ENCODE measurements around the gene ZMIZ1. TPM values are rescaled to one million over a fixed set of nuclear protein-coding genes. Genes with fewer than 3 reads are reported as not detected.
"Not testable (repeated sequence)": the region's sequence is repeated elsewhere in the genome, so short reads cannot be mapped to it uniquely, and the experiment has no call there.

Gene ZMIZ1
- total and polyA plus RNA-seq, 7 experiments from 2014 or later: 1.8 to 57.2 (median 14.2) TPM

DNA sequence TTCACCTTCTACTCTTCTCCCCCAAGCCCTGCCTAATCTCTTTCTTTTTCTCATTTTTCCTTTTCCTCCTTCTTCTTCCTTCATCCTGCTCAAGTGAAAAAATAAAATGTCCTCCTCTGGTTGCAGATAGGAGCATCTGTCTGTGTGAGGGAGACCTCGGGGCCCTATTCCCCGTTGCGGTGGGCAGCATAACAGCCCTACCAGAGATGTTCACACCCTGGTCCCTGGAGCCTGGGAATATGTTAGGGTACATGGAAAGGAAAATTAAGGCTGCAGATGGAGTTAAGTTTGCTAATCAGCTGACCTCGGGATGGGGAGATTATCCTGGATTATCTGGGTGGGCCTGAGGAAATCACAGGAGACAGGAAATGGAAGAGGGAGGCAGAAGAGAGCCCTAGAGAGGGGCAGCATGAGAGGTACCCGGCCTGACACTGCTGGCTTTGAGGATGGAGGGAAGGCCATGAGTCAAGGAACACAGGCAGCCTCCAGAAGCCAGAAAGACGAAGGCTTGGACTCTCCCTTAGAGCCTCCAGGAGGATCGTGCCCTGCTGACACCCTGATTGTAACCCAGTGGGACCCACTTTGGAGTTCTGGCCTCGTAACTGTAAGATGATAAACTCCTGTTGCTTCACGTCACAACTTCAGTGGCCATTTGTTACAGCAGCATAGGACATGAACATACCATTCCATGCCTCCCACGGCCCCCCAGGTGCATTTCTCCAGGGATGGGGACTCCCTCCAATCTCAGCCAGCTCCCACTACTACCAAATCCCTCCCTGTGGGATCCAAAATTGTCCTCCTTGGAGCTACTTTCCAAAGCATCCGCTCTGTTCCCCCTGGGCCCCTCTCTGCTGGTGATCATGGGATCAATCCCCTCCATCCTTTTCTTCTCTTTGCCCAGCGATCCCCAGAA is 39.0 kb upstream of the ZMIZ1 start:
- peaks cover 27 to 39% of the 10 kb centered on the region in 2 donors for H3K4me1 ChIP-seq (ENCODE audit: control insufficient read depth in 2 of 2, insufficient read depth in 2 of 2, low read length in 2 of 2)
- H3K9me3 ChIP-seq (ENCODE audit: control insufficient read depth in 2 of 3, low read length in 3 of 3): no peaks in the 10 kb centered on the region
- H3K36me3 Mint-ChIP-seq: no peaks in the 10 kb centered on the region
- ChIA-PET CTCF (no interaction called here), POLR2A (no interaction called here)
- H3K36me3 ChIP-seq (ENCODE audit: control insufficient read depth in 2 of 3, insufficient read depth in 3 of 3, low read length in 3 of 3): no peaks in the 10 kb centered on the region
- H3K27me3 Mint-ChIP-seq: peaks cover 0 to 12% (median 5%) of the 10 kb centered on the region in 5 donors
- peaks cover 15 to 36% (median 31%) of the 10 kb centered on the region in 7 donors for H3K4me1 Mint-ChIP-seq
- no peak overlapping the region for H3K4me3 ChIP-seq (ENCODE audit: low read length)
- H3K9me3 Mint-ChIP-seq: no peaks in the 10 kb centered on the region
- DNase-seq: no peak
- no peak overlapping the region for H3K27ac ChIP-seq (ENCODE audit: low read depth, low read length)
- H3K27ac Mint-ChIP-seq: peak overlapping the region in 1 of 9 donors; percentile 74
- intact Hi-C loops (cut with micrococcal nuclease): loop anchor here in 1 of 2 donors (5.0 kb wide), 1 partner anchor 57 kb away; no protein-coding TSS in a partner anchor
- H3K4me3 Mint-ChIP-seq: peak overlapping the region in 1 of 10 donors; percentile 27
- ATAC-seq: no peak
- no peaks in the 10 kb centered on the region for H3K27me3 ChIP-seq (ENCODE audit: control insufficient read depth in 2 of 2, insufficient read depth in 2 of 2, low read length in 2 of 2)

DNA sequence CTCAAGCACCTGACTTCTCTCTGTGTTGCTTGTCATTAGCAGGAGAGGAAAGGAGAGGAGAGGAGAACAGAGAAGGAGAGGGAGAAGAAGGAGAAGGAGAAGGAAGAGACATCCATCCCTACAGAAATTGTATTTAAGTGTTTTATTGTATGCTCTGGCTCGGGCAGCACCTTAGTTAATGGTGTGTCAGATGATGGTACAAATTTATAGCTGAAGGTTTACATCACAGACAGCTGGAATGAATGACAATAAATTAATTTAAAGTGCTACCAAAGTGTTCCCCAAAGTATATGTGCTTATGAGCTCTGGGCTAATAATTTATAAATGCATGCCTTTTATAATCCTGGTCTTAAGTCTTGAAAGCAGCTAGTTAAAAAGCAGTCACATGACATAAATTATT is 38.1 kb upstream of the ZMIZ1 start:
- Mint-ChIP-seq H3K27ac (no peak overlapping the region), H3K9me3 (no peaks in the 10 kb centered on the region), H3K4me3 (no peak overlapping the region), H3K27me3 (peaks cover 0 to 16% (median 8%) of the 10 kb centered on the region in 5 donors), H3K4me1 (peaks cover 15 to 31% (median 24%) of the 10 kb centered on the region in 7 donors), H3K36me3 (no peaks in the 10 kb centered on the region)
- ChIA-PET CTCF (no interaction called here), POLR2A (interaction anchor here (0.8 kb wide), 1 partner anchor 18 kb away, joined by 3 read pairs; no protein-coding TSS in a partner anchor)
- Histone ChIP-seq H3K4me3 (ENCODE audit: low read length) (no peak overlapping the region), H3K27ac (ENCODE audit: low read depth, low read length) (no peak overlapping the region), H3K9me3 (ENCODE audit: control insufficient read depth in 2 of 3, low read length in 3 of 3) (no peaks in the 10 kb centered on the region), H3K36me3 (ENCODE audit: control insufficient read depth in 2 of 3, insufficient read depth in 3 of 3, low read length in 3 of 3) (no peaks in the 10 kb centered on the region), H3K27me3 (ENCODE audit: control insufficient read depth in 2 of 2, insufficient read depth in 2 of 2, low read length in 2 of 2) (no peaks in the 10 kb centered on the region), H3K4me1 (ENCODE audit: control insufficient read depth in 2 of 2, insufficient read depth in 2 of 2, low read length in 2 of 2) (peaks cover 17 to 31% of the 10 kb centered on the region in 2 donors)
- no peak for DNase-seq
- ATAC-seq: no peak
- intact Hi-C loops (cut with micrococcal nuclease): no loop called here

DNA sequence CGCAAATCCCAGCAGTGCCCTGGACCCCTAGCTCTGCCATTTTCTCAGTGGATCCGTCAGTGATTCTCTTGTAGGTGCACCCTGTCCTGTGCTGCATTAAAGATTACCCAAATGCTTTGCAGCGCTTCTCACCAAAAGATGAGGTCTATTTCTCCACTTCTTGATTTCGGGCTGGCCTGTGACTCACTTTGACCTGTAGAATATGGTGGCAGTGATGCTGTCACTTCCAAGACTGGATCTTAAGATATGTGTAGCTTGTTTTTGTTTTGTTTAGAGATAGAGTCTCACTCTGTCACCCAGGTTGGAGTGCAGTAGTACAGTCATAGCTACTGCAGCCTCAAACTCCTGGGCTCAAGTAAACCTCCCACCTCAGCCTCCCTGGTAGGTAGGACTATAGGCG is 37.0 kb upstream of the ZMIZ1 start:
- ATAC-seq (no peak), DNase-seq (no peak)
- Histone ChIP-seq H3K27me3 (ENCODE audit: control insufficient read depth in 2 of 2, insufficient read depth in 2 of 2, low read length in 2 of 2) (no peaks in the 10 kb centered on the region), H3K27ac (ENCODE audit: low read depth, low read length) (no peak overlapping the region), H3K9me3 (ENCODE audit: control insufficient read depth in 2 of 3, low read length in 3 of 3) (no peaks in the 10 kb centered on the region), H3K4me3 (ENCODE audit: low read length) (no peak overlapping the region), H3K4me1 (ENCODE audit: control insufficient read depth in 2 of 2, insufficient read depth in 2 of 2, low read length in 2 of 2) (peaks cover 12 to 23% of the 10 kb centered on the region in 2 donors), H3K36me3 (ENCODE audit: control insufficient read depth in 2 of 3, insufficient read depth in 3 of 3, low read length in 3 of 3) (no peaks in the 10 kb centered on the region)
- intact Hi-C loops (cut with micrococcal nuclease): no loop called here
- POLR2A ChIA-PET: interaction anchor here (0.6 kb wide), 1 partner anchor 13 kb away, joined by 3 read pairs; no protein-coding TSS in a partner anchor
- CTCF ChIA-PET: no interaction called here
- H3K27ac Mint-ChIP-seq: no peak overlapping the region
- no peaks in the 10 kb centered on the region for H3K9me3 Mint-ChIP-seq
- no peak overlapping the region for H3K4me3 Mint-ChIP-seq
- no peaks in the 10 kb centered on the region for H3K36me3 Mint-ChIP-seq
- peaks cover 0 to 16% (median 8%) of the 10 kb centered on the region in 5 donors for H3K27me3 Mint-ChIP-seq
- peaks cover 13 to 25% (median 18%) of the 10 kb centered on the region in 7 donors for H3K4me1 Mint-ChIP-seq

GRCh38 chr10:79034271-79034876 is 34.4 kb upstream of the ZMIZ1 start:
- H3K36me3 ChIP-seq (ENCODE audit: control insufficient read depth in 2 of 3, insufficient read depth in 3 of 3, low read length in 3 of 3): no peaks in the 10 kb centered on the region
- H3K9me3 Mint-ChIP-seq: peaks cover 0 to 1% (median 0%) of the 10 kb centered on the region in 11 donors
- no peak overlapping the region for H3K4me3 ChIP-seq (ENCODE audit: low read length)
- no peak for DNase-seq
- H3K27me3 Mint-ChIP-seq: peaks cover 0 to 12% (median 8%) of the 10 kb centered on the region in 5 donors
- no peak for ATAC-seq
- H3K27me3 ChIP-seq (ENCODE audit: control insufficient read depth in 2 of 2, insufficient read depth in 2 of 2, low read length in 2 of 2): no peaks in the 10 kb centered on the region
- peaks cover 0 to 6% (median 3%) of the 10 kb centered on the region in 7 donors for H3K4me1 Mint-ChIP-seq
- ChIA-PET CTCF (no interaction called here), POLR2A (no interaction called here)
- H3K27ac ChIP-seq (ENCODE audit: low read depth, low read length): no peak overlapping the region
- intact Hi-C loops (cut with micrococcal nuclease): no loop called here
- H3K36me3 Mint-ChIP-seq: peaks cover 0 to 1% (median 0%) of the 10 kb centered on the region in 5 donors
- H3K27ac Mint-ChIP-seq: peak overlapping the region in 1 of 9 donors; percentile 13
- H3K4me1 ChIP-seq (ENCODE audit: control insufficient read depth in 2 of 2, insufficient read depth in 2 of 2, low read length in 2 of 2): no peaks in the 10 kb centered on the region
- H3K9me3 ChIP-seq (ENCODE audit: control insufficient read depth in 2 of 3, low read length in 3 of 3): no peaks in the 10 kb centered on the region
- H3K4me3 Mint-ChIP-seq: no peak overlapping the region

DNA sequence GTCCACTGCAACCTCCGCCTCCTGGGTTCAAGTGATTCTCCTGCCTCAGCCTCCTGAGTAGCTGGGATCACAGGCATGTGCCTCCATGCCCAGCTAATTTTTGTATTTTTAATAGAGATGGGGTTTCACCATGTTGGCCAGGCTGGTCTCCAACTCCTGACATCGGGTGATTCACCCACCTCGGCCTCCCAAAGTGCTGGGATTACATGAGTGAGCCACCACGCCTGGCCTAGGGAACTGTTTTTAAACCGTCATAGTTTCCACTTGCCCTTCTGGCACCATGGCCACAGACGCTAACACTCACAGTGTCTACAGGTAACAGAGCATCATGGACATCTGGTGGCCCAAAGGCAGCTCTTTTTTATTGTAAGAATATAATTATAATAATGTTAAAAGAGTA is 32.4 kb upstream of the ZMIZ1 start:
- DNase-seq; H3K27me3 ChIP-seq (ENCODE audit: control insufficient read depth in 2 of 2, insufficient read depth in 2 of 2, low read length in 2 of 2); ATAC-seq; H3K9me3 ChIP-seq (ENCODE audit: control insufficient read depth in 2 of 3, low read length in 3 of 3); H3K36me3 Mint-ChIP-seq; H3K4me3 Mint-ChIP-seq; H3K4me3 ChIP-seq (ENCODE audit: low read length); POLR2A ChIA-PET; intact Hi-C loops (cut with micrococcal nuclease); H3K27ac ChIP-seq (ENCODE audit: low read depth, low read length); H3K9me3 Mint-ChIP-seq; H3K36me3 ChIP-seq (ENCODE audit: control insufficient read depth in 2 of 3, insufficient read depth in 3 of 3, low read length in 3 of 3); H3K27ac Mint-ChIP-seq; H3K4me1 ChIP-seq (ENCODE audit: control insufficient read depth in 2 of 2, insufficient read depth in 2 of 2, low read length in 2 of 2): not testable (repeated sequence)
- Mint-ChIP-seq H3K27me3 (peaks cover 0 to 22% (median 8%) of the 10 kb centered on the region in 5 donors), H3K4me1 (peaks cover 2 to 14% (median 9%) of the 10 kb centered on the region in 7 donors)
- CTCF ChIA-PET: interaction anchor here (1.0 kb wide), 1 partner anchor 9 kb away, joined by 3 read pairs; no protein-coding TSS in a partner anchor

DNA sequence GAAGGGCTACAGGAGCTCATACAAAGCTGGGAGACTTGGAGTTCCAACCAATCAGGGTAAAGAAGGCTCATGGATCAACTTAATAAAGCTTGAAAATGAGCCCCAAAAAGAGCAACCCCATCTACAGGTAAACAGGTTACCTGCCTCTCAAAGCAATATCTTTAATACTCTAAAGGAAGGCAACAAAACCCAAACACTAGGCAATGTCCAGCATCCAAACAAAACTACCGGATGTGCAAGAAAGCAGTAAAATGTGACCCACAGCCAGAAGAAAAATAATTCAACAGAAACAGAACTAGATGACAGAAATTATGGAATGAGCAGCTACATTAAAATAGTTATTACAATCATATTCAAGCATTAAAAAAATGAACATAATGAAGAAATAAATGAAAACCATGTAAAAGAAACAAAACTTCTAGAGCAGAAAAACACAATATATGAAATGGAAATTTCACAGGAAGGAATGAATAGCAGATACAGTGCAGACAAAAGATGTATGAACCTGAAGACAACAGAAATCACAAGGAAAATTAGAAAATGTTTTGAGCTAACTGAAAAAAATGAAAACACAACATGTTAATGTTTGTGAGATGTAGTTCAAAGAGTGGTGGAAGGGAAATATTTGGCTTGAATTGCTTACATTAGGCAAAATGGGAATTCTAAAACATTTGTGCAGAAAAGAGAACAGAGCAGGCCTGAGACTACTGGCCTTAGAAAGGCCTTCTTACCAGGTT is 30.5 kb upstream of the ZMIZ1 start:
- no peaks in the 10 kb centered on the region for H3K9me3 ChIP-seq (ENCODE audit: control insufficient read depth in 2 of 3, low read length in 3 of 3)
- H3K36me3 Mint-ChIP-seq: peaks cover 0 to 3% (median 0%) of the 10 kb centered on the region in 5 donors
- no peaks in the 10 kb centered on the region for H3K27me3 ChIP-seq (ENCODE audit: control insufficient read depth in 2 of 2, insufficient read depth in 2 of 2, low read length in 2 of 2)
- H3K36me3 ChIP-seq (ENCODE audit: control insufficient read depth in 2 of 3, insufficient read depth in 3 of 3, low read length in 3 of 3): no peaks in the 10 kb centered on the region
- ChIA-PET CTCF (interaction anchor here (1.1 kb wide), 1 partner anchor 10 kb away, joined by 4 read pairs; no protein-coding TSS in a partner anchor), POLR2A (interaction anchor here (1.1 to 1.5 kb wide), 2 partner anchors 8 to 9 kb away, joined by 3 read pairs; no protein-coding TSS in a partner anchor)
- H3K4me3 ChIP-seq (ENCODE audit: low read length): no peak overlapping the region
- H3K4me1 Mint-ChIP-seq: peaks cover 11 to 30% (median 28%) of the 10 kb centered on the region in 7 donors
- DNase-seq: no peak
- intact Hi-C loops (cut with micrococcal nuclease): no loop called here
- H3K9me3 Mint-ChIP-seq: peaks cover 0 to 12% (median under 1%) of the 10 kb centered on the region in 11 donors
- peak overlapping the region in 1 of 9 donors; percentile 20 for H3K27ac Mint-ChIP-seq
- peaks cover 0 to 7% of the 10 kb centered on the region in 2 donors for H3K4me1 ChIP-seq (ENCODE audit: control insufficient read depth in 2 of 2, insufficient read depth in 2 of 2, low read length in 2 of 2)
- ATAC-seq: no peak
- peaks cover 0 to 37% (median 5%) of the 10 kb centered on the region in 5 donors for H3K27me3 Mint-ChIP-seq
- no peak overlapping the region for H3K4me3 Mint-ChIP-seq
- H3K27ac ChIP-seq (ENCODE audit: low read depth, low read length): no peak overlapping the region
